H1 (cell line): ENCODE data around the gene ALS2CL. TPM values are rescaled to one million over a fixed set of nuclear protein-coding genes. Genes with fewer than 3 reads are reported as not detected.

ENCODE experiments used
- CTCF ChIA-PET: fragments of 300-600 bp; sonication (Branson Sonifier 250); formaldehyde crosslinking; loops from one replicate; lab custom pipeline; 2021; ENCODE audit not compliant: partially characterized antibody; lab: Charles Lee
- POLR2A ChIA-PET: fragments of 300-600 bp; sonication (Branson Sonifier 250); formaldehyde crosslinking; loops from one replicate; lab custom pipeline; 2021; ENCODE audit warnings: inconsistent platforms; ENCODE audit not compliant: partially characterized antibody; lab: Charles Lee
- DNase-seq, 2 experiments: peaks; one replicate each; pipeline versions ENCODE4 v3.0.0 to v3.0.0-alpha.2; 2010 to 2022; ENCODE audit warnings: low spot score in 2 of 2, low read depth in 1 of 2, mixed read lengths in 1 of 2
- FAIRE-seq: peaks from 2 replicates; lab custom pipeline; 2011; peaks lifted over from hg19 to GRCh38; lab: Jason Lieb, UNC
- H2AFZ ChIP-seq: 2 replicates; pipeline ENCODE4 v1.8.1; 2012; ENCODE audit warnings: low read length, inconsistent platforms
- H2AK5ac ChIP-seq: 2 replicates; pipeline ENCODE4 v1.6.1; 2013; ENCODE audit warnings: low read depth, low read length
- H2BK120ac ChIP-seq: replicated peaks from 2 replicates; pipeline ENCODE3; 2013; ENCODE audit warnings: low read depth, low read length, inconsistent platforms
- H2BK12ac ChIP-seq: 2 replicates; pipeline ENCODE4 v1.6.1; 2013; ENCODE audit warnings: low read depth, low read length
- H2BK15ac ChIP-seq: 2 replicates; pipeline ENCODE4 v1.6.1; 2013; ENCODE audit warnings: low read length
- H2BK20ac ChIP-seq: 2 replicates; pipeline ENCODE4 v1.6.1; 2013; ENCODE audit warnings: low read length
- H2BK5ac ChIP-seq: 2 replicates; pipeline ENCODE4 v1.6.1; 2013; ENCODE audit warnings: low read depth, low read length
- H3K14ac ChIP-seq: 2 replicates; pipeline ENCODE4 v1.6.1; 2013; ENCODE audit warnings: inconsistent platforms; ENCODE audit not compliant: insufficient read length
- H3K18ac ChIP-seq: 2 replicates; pipeline ENCODE4 v1.6.1; 2013; ENCODE audit warnings: low read length; ENCODE audit errors: extremely low read depth
- H3K23ac ChIP-seq: 2 replicates; pipeline ENCODE4 v1.6.1; 2013; ENCODE audit warnings: inconsistent platforms; ENCODE audit not compliant: insufficient read length
- H3K23me2 ChIP-seq: 2 replicates; pipeline ENCODE4 v1.6.1; 2013; ENCODE audit warnings: low read depth, low read length
- H3K27ac ChIP-seq: 2 replicates; pipeline ENCODE4 v1.6.1; 2011; ENCODE audit warnings: low read depth, low read length, inconsistent platforms
- H3K27me3 ChIP-seq, 4 experiments: replicated peaks in 1 of 4; 1 replicate in 1 of 4; 2 replicates in 3 of 4; pipeline versions ENCODE4 v1.6.1 to v1.8.1; 2011 to 2013; ENCODE audit warnings: low read length in 3 of 4, mild to moderate bottlenecking in 3 of 4, inconsistent platforms in 2 of 4, mixed read lengths in 2 of 4, moderate library complexity in 1 of 4; ENCODE audit not compliant: control insufficient read depth in 3 of 4, insufficient read depth in 3 of 4; ENCODE audit errors: extremely low read depth in 1 of 4
- H3K36me3 ChIP-seq, 4 experiments: 2 replicates each; pipeline versions ENCODE4 v1.6.1 to v1.8.1; 2011 to 2013; ENCODE audit warnings: mild to moderate bottlenecking in 4 of 4, low read length in 3 of 4, moderate library complexity in 2 of 4, control low read depth in 1 of 4, inconsistent platforms in 1 of 4; ENCODE audit not compliant: insufficient read depth in 4 of 4, control insufficient read depth in 2 of 4
- H3K4ac ChIP-seq: replicated peaks from 2 replicates; pipeline ENCODE3; 2013; ENCODE audit warnings: low read length, low read depth, mixed read lengths, inconsistent platforms; ENCODE audit not compliant: insufficient read length
- H3K4me1 ChIP-seq, 4 experiments: replicated peaks in 1 of 4; 1 replicate in 1 of 4; 2 replicates in 3 of 4; pipeline versions ENCODE4 v1.6.1 to v1.8.1; 2011 to 2013; ENCODE audit warnings: low read length in 3 of 4, inconsistent platforms in 2 of 4, mixed read lengths in 1 of 4; ENCODE audit not compliant: insufficient read depth in 4 of 4, control insufficient read depth in 3 of 4
- H3K4me2 ChIP-seq, 2 experiments: 2 replicates each; pipeline versions ENCODE4 v1.6.1 to v1.8.1; 2011 to 2013; ENCODE audit warnings: low read depth in 2 of 2, low read length in 2 of 2, control low read depth in 1 of 2, inconsistent platforms in 1 of 2, mild to moderate bottlenecking in 1 of 2; ENCODE audit not compliant: insufficient read depth in 1 of 2
- H3K4me3 ChIP-seq, 4 experiments: fragments of 200-600, 300-600 bp in 1 of 4; sonication (generic), shearing (Covaris generic), sonication (Bioruptor Twin) in 1 of 4; 2 replicates each; pipeline versions ENCODE4 v1.5.1 to v1.8.1; 2011 to 2016; ENCODE audit warnings: low read length in 4 of 4, low read depth in 3 of 4, control low read depth in 2 of 4, inconsistent platforms in 2 of 4, mild to moderate bottlenecking in 2 of 4, mixed read lengths in 1 of 4, moderate library complexity in 1 of 4; ENCODE audit not compliant: insufficient read depth in 2 of 4; ENCODE audit errors: extremely low read depth in 1 of 4
- H3K56ac ChIP-seq: replicated peaks from 2 replicates; pipeline ENCODE3; 2013; ENCODE audit warnings: low read depth, mild to moderate bottlenecking, mixed read lengths, low read length, inconsistent platforms; ENCODE audit not compliant: insufficient read length
- H3K79me1 ChIP-seq: 2 replicates; pipeline ENCODE4 v1.6.1; 2013; ENCODE audit warnings: low read depth, low read length, control low read depth
- H3K79me2 ChIP-seq, 2 experiments: 2 replicates each; pipeline versions ENCODE4 v1.6.1 to v1.8.1; 2012 to 2013; ENCODE audit warnings: low read length in 2 of 2, mild to moderate bottlenecking in 2 of 2, inconsistent platforms in 1 of 2; ENCODE audit not compliant: insufficient read depth in 2 of 2, control insufficient read depth in 1 of 2
- H3K9ac ChIP-seq, 4 experiments: replicated peaks in 1 of 4; 1 replicate in 1 of 4; 2 replicates in 3 of 4; pipeline versions ENCODE4 v1.6.1 to v1.8.1; 2011 to 2013; ENCODE audit warnings: low read depth in 3 of 4, low read length in 3 of 4, control low read depth in 2 of 4, mild to moderate bottlenecking in 2 of 4, moderate library complexity in 2 of 4, inconsistent platforms in 1 of 4; ENCODE audit errors: extremely low read depth in 1 of 4
- H3K9me3 ChIP-seq, 2 experiments: 2 replicates each; pipeline versions ENCODE4 v1.6.1 to v1.8.1; 2012 to 2013; ENCODE audit warnings: mild to moderate bottlenecking in 2 of 2, moderate library complexity in 2 of 2, control low read depth in 1 of 2, inconsistent platforms in 1 of 2, low read depth in 1 of 2, low read length in 1 of 2, mixed read lengths in 1 of 2; ENCODE audit not compliant: insufficient read depth in 2 of 2
- H4K20me1 ChIP-seq, 2 experiments: replicated peaks in 1 of 2; 2 replicates each; pipeline versions ENCODE3 to v1.8.1; 2011 to 2013; ENCODE audit warnings: inconsistent platforms in 2 of 2, low read length in 2 of 2, mild to moderate bottlenecking in 1 of 2; ENCODE audit not compliant: insufficient read depth in 2 of 2, control insufficient read depth in 1 of 2
- H4K5ac ChIP-seq: 2 replicates; pipeline ENCODE4 v1.6.1; 2013; ENCODE audit warnings: low read length, low read depth, mixed read lengths, inconsistent platforms; ENCODE audit not compliant: insufficient read length
- H4K8ac ChIP-seq: 2 replicates; pipeline ENCODE4 v1.8.0; 2013; ENCODE audit warnings: mild to moderate bottlenecking, moderate library complexity, low read length, inconsistent platforms; ENCODE audit not compliant: insufficient read depth; ENCODE audit errors: extremely low read depth
- H4K91ac ChIP-seq: replicated peaks from 2 replicates; pipeline ENCODE3; 2013; ENCODE audit warnings: low read length, mixed read lengths, inconsistent platforms; ENCODE audit not compliant: insufficient read length
- WGBS, 2 experiments: shearing (Covaris generic) in 1 of 2; methylation state at CpG; one replicate each; pipeline versions ENCODE4 v1.1.6 to v1.1.7; 2013 to 2015; ENCODE audit warnings: low lambda C conversion rate in 2 of 2, mixed read lengths in 2 of 2, inconsistent platforms in 1 of 2, low coverage in 1 of 2, missing lambda C conversion rate in 1 of 2; ENCODE audit not compliant: insufficient replicate concordance in 2 of 2, insufficient coverage in 1 of 2, insufficient read length in 1 of 2; ENCODE audit errors: extremely low coverage in 1 of 2, missing lambda C conversion rate in 1 of 2; 5-methylcytosine and 5-hydroxymethylcytosine counted together
- long read RNA-seq, 2 experiments: library from RNA in 1 of 2; library from capped mRNA in 1 of 2; stranded (forward); transcript quantifications; one replicate each; pipeline ENCODE4 v2.0.0, GENCODE V29; 2021; ENCODE audit warnings: inconsistent platforms in 1 of 2
- polyA minus RNA-seq, 3 experiments: library from RNA; depleted of rRNA, polyadenylated mRNA; stranded (reverse); fragments of >200 nt; gene quantifications; 1 replicate in 2 of 3; 2 replicates in 1 of 3; pipeline ENCODE4 v1.2.3, GENCODE V29; 2011
- polyA plus RNA-seq, 7 experiments: library from polyadenylated mRNA; depleted of rRNA in 3 of 7; stranded (reverse) in 5 of 7; unstranded in 2 of 7; fragments of >200 nt in 5 of 7; fragments of 200-250 nt in 2 of 7; gene quantifications; 1 replicate in 5 of 7; 2 replicates in 1 of 7; 4 replicates in 1 of 7; pipeline versions ENCODE4 v1.2.1 to v1.2.3, GENCODE V29; 2011 to 2013; ENCODE audit warnings: missing spikeins in 2 of 7, mixed read lengths in 2 of 7
- total RNA-seq: library from RNA; stranded (reverse); fragmentation: NEBNext Ultra II Directional; extraction: Animal tissue kit (Norgen Biotek cat#: 25700); gene quantifications from 2 replicates; pipeline ENCODE4 v1.2.1, GENCODE V29; 2021

ALS2CL gene
- total RNA-seq (4.3 and 4.8 TPM in 2 replicates), polyA plus RNA-seq (2011; rRNA removed) (5.4 and 7.5 TPM in 2 replicates), polyA minus RNA-seq (2011; rRNA and poly(A)+ RNA removed) (4.5 and 6.8 TPM in 2 replicates)
- polyA plus RNA-seq (2011; cell fraction: cytosol; rRNA removed) = 10.1 TPM
- polyA plus RNA-seq (2011; cell fraction: nucleus; rRNA removed) = 65.0 TPM
- 8.7 to 10.9 TPM (median 9.6 TPM) in 4 replicates for polyA plus RNA-seq (2012, experiment 1 of 2)
- 4.1 TPM for polyA plus RNA-seq (2012, experiment 2 of 2)
- polyA plus RNA-seq (2013, experiment 1 of 2) = 2.3 TPM
- polyA plus RNA-seq (2013, experiment 2 of 2) = 2.0 TPM
- polyA minus RNA-seq (2011; cell fraction: cytosol; rRNA and poly(A)+ RNA removed) = 4.6 TPM
- 13.9 TPM for polyA minus RNA-seq (2011; cell fraction: nucleus; rRNA and poly(A)+ RNA removed)
- long read RNA-seq, experiment 1 = 0 reads
- long read RNA-seq, experiment 2, partial matches to known transcripts = 0 of 1 reads
- long read RNA-seq, experiment 2, other reads (novel, unspliced or antisense) = 1 of 1 reads

- H3K79me1 ChIP-seq = no peaks in the 10 kb centered on the region
- peak within 1 kb of the TSS; percentile 46; the same call in 1 of the 2 replicates for H2BK15ac ChIP-seq
- H3K23me2 ChIP-seq = peaks cover 6% of the 10 kb centered on the region; the same call in 1 of the 2 replicates
- peak within 1 kb of the TSS; percentile 52; the same call in 1 of the 2 replicates for H2AFZ ChIP-seq
- no peak within 1 kb of the TSS for H3K23ac ChIP-seq
- peak within 1 kb of the TSS; percentile 87 for H3K18ac ChIP-seq
- no peak within 1 kb of the TSS for H3K4ac ChIP-seq
- no peak within 1 kb of the TSS for H4K5ac ChIP-seq
- H3K36me3 ChIP-seq = no peaks in the 10 kb centered on the region
- ChIA-PET CTCF (interaction anchor here (0.5 to 7.2 kb wide), 15 partner anchors 9 to 232 kb away, joined by 3 to 64 read pairs (median 4); no protein-coding TSS in a partner anchor), POLR2A (interaction anchor here (0.6 to 1.6 kb wide), 6 partner anchors 9 to 345 kb away, joined by 3 to 6 read pairs (median 4); no protein-coding TSS in a partner anchor)
- H3K56ac ChIP-seq = peak within 1 kb of the TSS; percentile 17
- no peak within 1 kb of the TSS; the same call in 1 of the 2 replicates for H2BK12ac ChIP-seq
- H2AK5ac ChIP-seq = no peak within 1 kb of the TSS
- peaks cover 0 to 24% (median 19%) of the 10 kb centered on the region in 4 experiments; a peak in 6 of 7 replicates for H3K4me1 ChIP-seq
- H3K27ac ChIP-seq = no peak within 1 kb of the TSS
- DNase-seq (peak in 1 of 2 experiments; percentile 84), FAIRE-seq (no peak)
- WGBS, 2 experiments = 6% methylated on average over 35 of the region's 71 CpGs; no CpG with 5 or more reads in 1 of the 2 experiments
- peak within 1 kb of the TSS in 1 of 4 experiments; percentile 29; a peak in 1 of 7 replicates for H3K9ac ChIP-seq
- peak within 1 kb of the TSS; percentile 26 for H4K91ac ChIP-seq
- peak within 1 kb of the TSS; percentile 35; the same call in 1 of the 2 replicates for H2BK5ac ChIP-seq
- H3K4me2 ChIP-seq = peak within 1 kb of the TSS; percentile 86 to 94
- peak within 1 kb of the TSS; percentile 82 for H4K8ac ChIP-seq
- H3K79me2 ChIP-seq = no peaks in the 10 kb centered on the region
- no peaks in the 10 kb centered on the region for H3K9me3 ChIP-seq
- H3K14ac ChIP-seq = no peak within 1 kb of the TSS
- H3K27me3 ChIP-seq = peaks cover 2 to 31% (median 19%) of the 10 kb centered on the region in 4 experiments
- H4K20me1 ChIP-seq = peaks cover 0 to 8% of the 10 kb centered on the region in 2 experiments
- no peak within 1 kb of the TSS for H2BK120ac ChIP-seq
- peak within 1 kb of the TSS; percentile 48 to 62 (median 58) for H3K4me3 ChIP-seq
- H2BK20ac ChIP-seq = no peak within 1 kb of the TSS
Observed at GRCh38 chr3:46693038-46693891, at the start of gene ALS2CL. ALS2CL (minus strand) TSS chr3:46693679; CDS start chr3:46689440, 4,239 bp downstream.
